LNCaP clone FGC (cell line): ENCODE measurements around the gene CD58.
"Not testable (repeated sequence)": the region's sequence is repeated elsewhere in the genome, so short reads cannot be mapped to it uniquely, and the experiment has no call there.

Experiments used
- DNase-seq: peaks from one replicate; pipeline ENCODE4 v3.0.0-alpha.2; 2011; ENCODE audit warnings: low read depth
- H3K4me3 ChIP-seq: 2 replicates; pipeline ENCODE4 v1.5.1; 2011; ENCODE audit warnings: mild to moderate bottlenecking, low read depth, low read length, control low read depth
- TF ChIP-seq, protein P1 (sequence below): IDR thresholded peaks from 2 replicates; pipeline ENCODE4 v1.5.1; 2012; ENCODE audit warnings: mild to moderate bottlenecking; ENCODE audit not compliant: control insufficient read depth, insufficient read depth; ENCODE audit errors: extremely low read depth

The CD58 gene

DNA sequence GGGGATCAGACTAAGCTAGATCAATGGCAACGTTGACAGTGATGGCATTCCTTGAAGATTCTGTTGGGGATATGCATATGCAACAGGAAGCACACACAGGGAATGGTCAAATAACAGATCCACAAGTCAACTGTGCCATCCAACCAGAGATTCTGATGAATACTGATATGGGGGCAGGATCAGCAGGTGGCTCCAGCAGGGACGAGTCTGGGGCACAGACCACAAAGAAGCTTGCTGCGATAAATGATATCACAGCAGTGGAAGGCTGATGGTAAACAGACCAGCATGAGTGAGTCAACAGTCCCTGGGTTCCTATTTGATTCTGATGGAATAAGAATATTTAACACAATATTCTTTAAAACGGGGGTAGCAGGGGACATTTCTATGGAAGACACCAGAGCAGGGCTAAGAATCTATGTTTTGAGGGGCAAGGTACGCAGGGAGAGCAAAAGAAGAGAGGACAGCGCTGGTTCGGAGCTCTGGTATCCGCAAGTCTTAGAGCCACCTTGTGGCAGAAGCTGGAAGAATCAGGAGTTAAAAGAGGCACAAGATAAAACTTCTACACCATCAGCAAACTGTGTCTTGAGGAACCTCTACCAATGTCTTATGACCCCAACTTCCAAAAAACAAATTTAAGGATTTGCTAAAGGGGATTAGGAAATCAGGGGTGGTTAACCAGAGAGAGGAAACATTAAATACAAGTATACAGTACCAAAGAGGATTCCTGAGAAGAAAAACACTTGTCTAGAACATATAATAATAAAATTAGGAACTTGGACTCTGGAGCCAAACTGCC lies 25.3 kb upstream of the CD58 start:
- H3K4me3 ChIP-seq, DNase-seq: not testable (repeated sequence)
- TF ChIP-seq, protein P1, sequence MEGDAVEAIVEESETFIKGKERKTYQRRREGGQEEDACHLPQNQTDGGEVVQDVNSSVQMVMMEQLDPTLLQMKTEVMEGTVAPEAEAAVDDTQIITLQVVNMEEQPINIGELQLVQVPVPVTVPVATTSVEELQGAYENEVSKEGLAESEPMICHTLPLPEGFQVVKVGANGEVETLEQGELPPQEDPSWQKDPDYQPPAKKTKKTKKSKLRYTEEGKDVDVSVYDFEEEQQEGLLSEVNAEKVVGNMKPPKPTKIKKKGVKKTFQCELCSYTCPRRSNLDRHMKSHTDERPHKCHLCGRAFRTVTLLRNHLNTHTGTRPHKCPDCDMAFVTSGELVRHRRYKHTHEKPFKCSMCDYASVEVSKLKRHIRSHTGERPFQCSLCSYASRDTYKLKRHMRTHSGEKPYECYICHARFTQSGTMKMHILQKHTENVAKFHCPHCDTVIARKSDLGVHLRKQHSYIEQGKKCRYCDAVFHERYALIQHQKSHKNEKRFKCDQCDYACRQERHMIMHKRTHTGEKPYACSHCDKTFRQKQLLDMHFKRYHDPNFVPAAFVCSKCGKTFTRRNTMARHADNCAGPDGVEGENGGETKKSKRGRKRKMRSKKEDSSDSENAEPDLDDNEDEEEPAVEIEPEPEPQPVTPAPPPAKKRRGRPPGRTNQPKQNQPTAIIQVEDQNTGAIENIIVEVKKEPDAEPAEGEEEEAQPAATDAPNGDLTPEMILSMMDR: peak; percentile 55

DNA sequence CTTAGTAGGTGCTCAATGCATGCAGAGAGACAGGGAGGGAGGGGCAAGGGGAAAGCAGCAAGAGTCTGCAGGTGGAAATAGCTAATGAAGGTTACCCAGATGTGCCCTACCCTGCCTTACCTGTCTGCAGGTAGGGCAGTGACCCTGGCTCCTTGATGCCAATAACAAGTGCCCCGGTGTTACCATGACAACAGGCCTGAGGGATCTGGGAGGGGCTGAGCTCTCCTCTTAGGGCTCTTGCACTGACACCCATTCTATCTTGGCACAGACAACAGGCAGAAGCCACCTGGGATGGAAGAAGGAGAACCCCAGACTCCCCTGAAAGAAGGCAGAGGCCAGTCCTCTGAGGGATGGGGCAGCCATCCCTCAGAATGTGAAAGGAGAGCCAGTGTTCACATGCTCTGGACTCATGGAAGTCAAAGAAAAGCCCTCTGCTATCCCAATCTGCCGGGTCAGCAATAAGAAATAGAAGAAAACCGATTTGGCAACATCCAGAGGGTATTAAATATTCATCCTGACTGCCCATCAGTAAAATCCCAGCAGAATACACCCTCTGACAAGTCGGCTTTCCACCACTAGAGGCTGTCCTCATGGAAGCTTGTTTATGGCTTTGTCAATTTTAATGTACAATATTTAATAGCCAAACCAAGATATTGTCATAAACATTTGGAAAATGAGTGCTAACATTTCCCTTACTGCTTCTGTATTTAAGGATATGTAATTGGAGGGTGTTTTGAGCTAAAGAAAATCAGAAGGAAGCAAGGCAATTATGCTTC lies 24.4 kb upstream of the CD58 start:
- H3K4me3 ChIP-seq, DNase-seq: not testable (repeated sequence)
- TF ChIP-seq, protein P1: peak; percentile 32; the same call in 1 of the 2 replicates

DNA sequence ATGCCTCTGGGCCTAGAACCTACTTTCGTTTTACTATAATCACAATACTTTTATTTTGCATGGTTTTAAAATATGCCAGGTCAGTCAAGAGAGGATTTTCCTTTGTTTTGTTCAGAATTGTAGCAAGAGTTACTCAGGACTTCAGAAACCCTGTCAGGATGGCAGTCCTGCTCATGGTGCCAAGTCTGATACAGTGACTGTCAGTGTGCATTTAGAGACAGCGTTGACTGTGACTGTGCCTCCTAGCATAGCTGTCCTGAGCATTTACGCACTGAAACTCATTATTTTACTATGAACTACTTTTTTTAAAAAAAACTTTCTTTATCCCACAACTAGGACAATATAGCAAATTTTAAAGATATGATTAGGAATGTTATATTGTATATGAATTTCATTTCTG lies 23.2 kb upstream of the CD58 start:
- H3K4me3 ChIP-seq, DNase-seq: not testable (repeated sequence)

DNA sequence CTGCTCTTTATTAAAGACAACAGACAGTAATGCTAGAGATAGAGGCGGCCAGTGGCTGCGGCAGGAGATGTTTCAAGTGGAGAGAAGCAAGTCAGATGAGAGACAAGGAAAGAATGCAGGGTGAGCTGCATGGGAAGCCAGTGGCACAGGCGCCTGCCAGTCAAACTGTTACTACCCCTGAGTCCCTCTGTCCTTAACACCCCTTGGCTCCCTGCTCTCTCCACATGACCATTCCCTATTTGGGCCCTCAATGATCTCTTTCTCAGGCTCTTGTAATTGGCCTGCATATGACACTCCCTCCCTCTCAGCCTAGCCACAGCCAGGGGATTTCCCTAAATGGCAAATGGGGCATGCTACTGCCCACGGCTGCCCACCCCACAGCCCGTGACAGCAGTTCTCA lies 22.6 kb upstream of the CD58 start:
- not testable (repeated sequence) for H3K4me3 ChIP-seq, DNase-seq

DNA sequence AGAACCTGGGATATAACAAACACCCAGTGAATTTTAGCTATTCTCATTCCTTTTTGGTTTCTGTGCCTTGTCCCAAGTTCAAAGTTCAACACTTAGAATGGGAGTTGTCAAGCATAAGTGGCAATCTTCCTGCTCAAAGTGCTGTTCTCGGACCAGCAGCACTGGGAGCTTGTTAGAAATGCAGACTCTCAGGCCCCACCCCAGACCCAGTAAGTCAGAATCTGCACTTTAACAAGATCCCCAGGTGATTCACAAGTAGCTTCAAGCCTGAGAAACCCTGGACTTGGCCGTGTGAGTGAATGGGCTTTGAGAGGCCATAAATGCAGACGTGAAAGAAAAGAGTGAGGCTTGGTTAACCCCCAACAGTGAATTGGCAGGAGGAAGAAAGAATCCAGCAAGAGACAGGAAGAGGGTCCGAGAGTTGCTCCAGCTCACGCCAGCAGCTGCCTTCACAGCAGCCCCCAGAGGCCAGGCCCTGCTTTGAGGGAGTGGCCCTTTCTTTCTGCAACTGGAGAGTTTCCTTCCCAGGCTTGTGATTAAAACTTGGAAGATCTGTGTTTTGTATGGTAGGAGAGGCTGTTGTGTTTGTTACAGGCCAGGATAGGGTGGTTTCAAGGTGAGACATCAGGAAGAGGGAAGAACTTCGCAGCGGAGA lies 21.3 kb upstream of the CD58 start:
- H3K4me3 ChIP-seq, DNase-seq: not testable (repeated sequence)

DNA sequence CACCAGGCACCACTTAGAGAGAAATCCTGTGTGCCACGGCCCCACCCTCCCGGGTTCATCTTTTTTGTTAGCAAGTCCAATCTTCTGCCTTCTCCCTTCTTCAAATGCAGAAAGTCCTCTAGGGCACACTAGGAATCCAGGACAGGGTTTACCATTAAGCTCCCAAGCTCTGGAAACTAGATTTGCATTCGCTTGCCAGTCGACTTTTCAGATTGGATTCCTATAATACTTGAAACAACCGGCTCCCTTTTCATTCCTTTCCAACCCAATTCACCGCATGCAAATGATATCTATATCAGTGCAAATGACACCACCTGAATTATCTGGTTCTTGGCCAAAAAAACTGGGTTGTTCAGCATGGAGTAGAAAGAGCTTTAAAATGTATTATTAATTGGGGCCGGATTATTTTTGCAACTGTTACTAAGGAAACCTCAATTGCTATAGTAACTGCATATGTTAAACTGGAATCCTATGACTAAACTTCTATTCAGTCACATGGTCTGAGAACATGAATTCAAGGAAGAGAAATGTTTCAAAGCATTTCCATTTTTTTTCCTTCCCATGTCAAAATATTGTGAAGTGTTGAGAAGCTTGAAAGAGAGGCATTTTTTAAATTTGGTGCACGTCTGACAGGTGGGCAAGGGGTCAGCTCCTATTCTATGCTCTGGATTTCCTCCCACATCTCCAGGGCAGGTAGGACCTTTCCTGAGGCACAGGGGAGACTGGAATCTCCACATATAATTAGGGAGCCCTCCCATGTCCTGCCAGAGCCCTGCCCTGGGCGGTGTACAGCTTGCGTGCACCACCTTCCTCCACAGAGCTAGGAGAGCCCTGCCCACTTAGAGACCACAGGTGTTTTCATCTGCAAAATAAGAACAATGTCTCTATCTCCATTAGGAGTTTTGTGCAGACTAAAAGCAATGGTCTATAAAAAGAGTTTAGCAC lies 20.5 kb upstream of the CD58 start:
- not testable (repeated sequence) for H3K4me3 ChIP-seq, DNase-seq

DNA sequence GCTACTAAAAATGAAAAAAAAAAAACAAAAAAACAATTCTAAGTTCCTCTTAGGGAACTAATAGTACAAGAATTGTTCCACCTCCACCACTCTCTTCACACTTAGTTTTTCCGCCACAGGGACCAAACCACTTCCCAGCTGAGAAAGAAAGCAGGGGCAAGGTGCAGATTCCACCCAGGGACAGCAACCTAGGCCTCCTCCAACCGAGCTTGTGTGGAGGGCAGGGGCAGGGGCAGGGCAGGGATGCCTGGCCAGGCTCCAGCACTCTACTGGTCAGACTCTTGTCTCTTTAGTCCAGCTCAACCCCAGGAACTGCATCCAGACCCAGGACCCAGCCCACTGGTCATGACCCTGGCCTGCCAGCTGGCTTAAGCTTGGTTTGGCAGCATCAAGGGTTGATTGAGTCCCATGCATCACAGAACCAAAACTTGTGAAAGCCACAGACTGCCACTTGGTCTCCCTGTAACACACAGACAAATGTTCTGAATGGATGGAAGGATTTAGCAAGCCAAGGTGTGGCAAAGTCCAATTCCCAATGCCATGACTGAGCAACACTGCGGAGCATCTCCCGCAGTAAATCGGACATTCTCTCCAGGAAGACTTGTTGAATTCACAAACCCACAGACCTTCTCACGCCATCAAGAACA lies 19.7 kb upstream of the CD58 start:
- not testable (repeated sequence) for DNase-seq

DNA sequence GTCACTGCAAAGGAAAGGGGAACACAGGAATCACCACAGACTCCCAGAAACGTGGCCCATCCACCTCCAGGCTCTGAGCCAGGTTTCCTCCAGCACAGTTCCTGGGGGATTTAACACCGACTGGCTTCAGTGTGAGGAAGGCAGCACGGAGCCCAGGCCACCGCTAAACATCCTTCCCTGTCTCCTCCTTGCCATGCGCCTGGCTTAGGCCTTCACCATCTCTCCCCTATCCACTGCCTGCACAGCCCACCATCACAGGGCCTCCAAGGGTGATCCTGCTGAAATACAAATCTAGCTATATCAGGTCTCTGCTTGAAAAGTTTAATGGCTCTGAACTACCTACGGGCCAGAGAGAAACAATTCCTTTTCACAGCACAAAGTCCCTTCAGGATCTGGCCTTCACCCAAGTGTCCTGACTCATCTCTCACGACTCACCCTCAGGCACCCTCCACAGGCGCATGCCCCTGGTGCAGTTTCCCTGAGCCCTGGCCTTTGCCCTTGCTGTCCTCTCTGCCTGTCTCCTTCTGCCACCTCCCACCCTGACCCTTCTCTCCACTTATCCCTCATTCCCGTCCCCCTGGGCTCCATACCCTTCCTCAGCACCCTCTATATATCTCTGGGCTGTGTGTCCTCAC lies 18.4 kb upstream of the CD58 start:
- DNase-seq, H3K4me3 ChIP-seq: not testable (repeated sequence)

More for the DNA sequence above, 19.7 kb upstream of the CD58 start:
- not testable (repeated sequence) for H3K4me3 ChIP-seq

DNA sequence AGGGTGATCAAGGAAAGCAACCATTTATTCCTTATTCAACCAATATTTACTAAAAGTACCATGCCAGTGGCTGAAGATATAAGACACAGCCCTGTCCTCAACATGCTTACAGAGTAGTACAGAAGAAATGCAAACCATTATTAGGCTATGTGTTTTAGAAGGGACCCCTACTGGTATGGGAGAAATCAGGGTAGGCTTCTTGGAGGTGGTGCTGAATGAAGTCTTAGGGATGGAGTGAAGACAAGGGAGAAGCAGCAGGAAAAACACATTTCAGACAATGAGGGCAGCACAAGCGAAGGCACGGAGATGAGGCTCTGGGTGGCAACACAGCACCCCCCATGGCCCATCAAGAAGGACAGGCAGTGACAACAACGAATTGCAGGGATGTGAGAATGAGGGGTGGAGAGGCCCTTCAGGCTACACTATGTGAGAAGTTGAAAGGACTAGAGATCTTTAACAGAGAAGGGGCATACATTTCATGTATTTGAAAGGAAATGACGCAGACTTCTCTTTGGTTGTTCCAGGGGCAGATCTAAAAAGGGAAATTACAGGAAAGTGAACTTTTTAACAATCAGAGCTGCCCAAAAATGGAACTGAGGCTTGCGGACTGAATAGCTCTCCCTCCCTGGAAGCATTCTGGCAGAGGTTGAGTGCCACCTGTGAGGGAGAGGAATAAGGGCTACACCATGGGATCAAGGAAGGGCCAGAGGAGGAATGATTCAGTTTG lies 16.8 kb upstream of the CD58 start:
- no peak overlapping the region for H3K4me3 ChIP-seq
- DNase-seq: no peak
- TF ChIP-seq, protein P1: no peak
